Vagina (tissue), 2 donors: Measurements from ENCODE around the gene CAPS.

Source experiments
- CTCF ChIP-seq, 3 experiments: fragments of 450-650 bp in 2 of 3; fragments of 200-600 bp in 1 of 3; sonication (generic) in 1 of 3; IDR thresholded peaks; one replicate each; pipeline ENCODE4 v1.5.1; 2017 to 2019; ENCODE audit warnings: antibody characterized with exemption in 3 of 3, mild to moderate bottlenecking in 2 of 3, moderate library complexity in 2 of 3
- POLR2A ChIP-seq, 2 donors: fragments of 450-650 bp; IDR thresholded peaks; one replicate each; pipeline ENCODE4 v1.6.1; 2017; ENCODE audit warnings: antibody characterized with exemption in 2 of 2, mild to moderate bottlenecking in 2 of 2, moderate library complexity in 2 of 2

- TF ChIP-seq CTCF (IDR thresholded peaks at IDR 0.05) (no peak), POLR2A (IDR thresholded peaks at IDR 0.05) (no peak)
Measured at GRCh38 chr19:5934069-5934401, 20.0 kb downstream of the CAPS start.
